GM23338 (cell line): ENCODE measurements around the gene STAMBP. TPM values are rescaled to one million over a fixed set of nuclear protein-coding genes. Genes with fewer than 3 reads are reported as not detected.

ENCODE experiments used
- ATAC-seq: fragments of 200-7000 bp; cut with Tn5 transposase; 3 replicates; pipeline ENCODE4 v1.9.1; 2020
- DNase-seq: peaks from one replicate; pipeline ENCODE4 v3.0.0-alpha.2; 2015; ENCODE audit warnings: low spot score
- H2AFZ ChIP-seq: fragments of 200-600 bp; sonication (generic); 2 replicates; pipeline ENCODE4 v1.8.0; 2016; ENCODE audit warnings: antibody characterized with exemption, mild to moderate bottlenecking, moderate library complexity
- H3F3A ChIP-seq: fragments of 200-600 bp; sonication (generic); replicated peaks from 2 replicates; pipeline ENCODE4 v1.8.0; 2017; ENCODE audit warnings: antibody characterized with exemption, mixed run types, low read depth
- H3K27ac ChIP-seq: fragments of 200-600 bp; sonication (generic); 2 replicates; pipeline ENCODE4 v1.6.1; 2016; ENCODE audit warnings: low read depth
- H3K27me3 ChIP-seq: fragments of 200-600 bp; sonication (generic); 2 replicates; pipeline ENCODE4 v1.8.0; 2016; ENCODE audit warnings: mild to moderate bottlenecking, mixed run types, moderate library complexity; ENCODE audit not compliant: insufficient read depth
- H3K36me3 ChIP-seq: fragments of 200-600 bp; sonication (generic); 2 replicates; pipeline ENCODE4 v1.8.0; 2016; ENCODE audit warnings: mild to moderate bottlenecking; ENCODE audit not compliant: insufficient read depth
- H3K4me1 ChIP-seq: fragments of 200-600 bp; sonication (generic); 2 replicates; pipeline ENCODE4 v1.8.0; 2016; ENCODE audit warnings: mild to moderate bottlenecking, moderate library complexity; ENCODE audit not compliant: insufficient read depth
- H3K4me2 ChIP-seq: fragments of 200-600 bp; sonication (generic); 2 replicates; pipeline ENCODE4 v1.7.1; 2017; ENCODE audit warnings: mixed run types
- H3K4me3 ChIP-seq: fragments of 200-600 bp; sonication (generic); 2 replicates; pipeline ENCODE4 v1.6.1; 2016; ENCODE audit warnings: mixed run types
- H3K79me2 ChIP-seq: fragments of 200-600 bp; sonication (generic); replicated peaks from 2 replicates; pipeline ENCODE4 v1.8.0; 2017; ENCODE audit warnings: mild to moderate bottlenecking; ENCODE audit not compliant: insufficient read depth
- H3K9me2 ChIP-seq: fragments of 200-600 bp; sonication (generic); 2 replicates; pipeline ENCODE4 v1.8.0; 2017; ENCODE audit not compliant: insufficient read depth
- H4K20me1 ChIP-seq: fragments of 200-600 bp; sonication (generic); replicated peaks from 2 replicates; pipeline ENCODE4 v1.8.0; 2017; ENCODE audit warnings: mild to moderate bottlenecking; ENCODE audit not compliant: insufficient read depth
- H3K27ac Mint-ChIP-seq: 2 replicates; pipeline ENCODE4 v1.8.0; 2020; ENCODE audit warnings: inconsistent platforms, mild to moderate bottlenecking, moderate library complexity, mixed read lengths
- H3K27me3 Mint-ChIP-seq: 3 replicates; pipeline ENCODE4 v1.8.0; 2022; ENCODE audit warnings: low read depth, mild to moderate bottlenecking, moderate library complexity, mixed read lengths, inconsistent platforms; ENCODE audit not compliant: insufficient read depth, poor library complexity
- H3K36me3 Mint-ChIP-seq: 3 replicates; pipeline ENCODE4 v1.8.0; 2021; ENCODE audit warnings: low read depth, mild to moderate bottlenecking, inconsistent platforms, moderate library complexity, mixed read lengths
- H3K4me1 Mint-ChIP-seq: 3 replicates; pipeline ENCODE4 v1.8.0; 2020; ENCODE audit warnings: mild to moderate bottlenecking, inconsistent platforms, mixed read lengths
- H3K4me3 Mint-ChIP-seq: 3 replicates; pipeline ENCODE4 v1.8.0; 2021; ENCODE audit warnings: moderate library complexity, mild to moderate bottlenecking, inconsistent platforms, mixed read lengths
- H3K9me3 Mint-ChIP-seq: 3 replicates; pipeline ENCODE4 v1.8.0; 2020; ENCODE audit warnings: moderate library complexity, mild to moderate bottlenecking, inconsistent platforms, mixed read lengths
- CREB1 ChIP-seq: fragments of 250-450 bp; sonication (Bioruptor Pico); IDR thresholded peaks from 2 replicates; pipeline ENCODE4 v1.5.0; 2020; ENCODE audit warnings: low read depth, mild to moderate bottlenecking, moderate library complexity
- JUNB ChIP-seq: IDR thresholded peaks from one replicate; pipeline ENCODE4 v1.6.1; 2016; ENCODE audit warnings: antibody characterized with exemption; ENCODE audit not compliant: unreplicated experiment
- NANOG ChIP-seq: IDR thresholded peaks from 2 replicates; pipeline ENCODE4 v1.6.1; 2016; ENCODE audit warnings: antibody characterized with exemption, borderline replicate concordance
- ZNF114 ChIP-seq: fragments of 250-450 bp; sonication (Bioruptor Pico); IDR thresholded peaks from 2 replicates; pipeline ENCODE4 v1.5.0; 2020; ENCODE audit warnings: mild to moderate bottlenecking, moderate library complexity
- ZNF331 ChIP-seq: fragments of 250-450 bp; sonication (Bioruptor Pico); IDR thresholded peaks from 2 replicates; pipeline ENCODE4 v1.5.0; 2020; ENCODE audit warnings: low read depth, mild to moderate bottlenecking, moderate library complexity
- ZNF462 ChIP-seq: fragments of 250-450 bp; sonication (Bioruptor Pico); IDR thresholded peaks from 2 replicates; pipeline ENCODE4 v1.5.0; 2020; ENCODE audit warnings: mild to moderate bottlenecking, moderate library complexity
- polyA plus RNA-seq: library from polyadenylated mRNA; unstranded; fragments of >200 nt; fragmentation: Nextera tagmentation; extraction: Ambion mirVana; gene quantifications from 2 replicates; pipeline ENCODE4 v1.2.1, GENCODE V29; 2016
- total RNA-seq: library from RNA; depleted of rRNA; stranded (reverse); fragments of >200 nt; shearing (Covaris generic); gene quantifications from 2 replicates; pipeline ENCODE4 v1.2.3, GENCODE V29; 2014
- TF ChIP-seq, protein P1 (sequence below): IDR thresholded peaks from one replicate; pipeline ENCODE4 v1.6.1; 2018; ENCODE audit warnings: antibody characterized with exemption; ENCODE audit not compliant: unreplicated experiment
- TF ChIP-seq, protein P2 (sequence below), 2 experiments: fragments of 200-600 bp in 1 of 2; sonication (generic) in 1 of 2; conservative IDR thresholded peaks; 2 replicates each; pipeline versions ENCODE4 v1.5.1 to v1.6.1; 2016 to 2017; ENCODE audit warnings: antibody characterized with exemption in 2 of 2, low read depth in 2 of 2, mild to moderate bottlenecking in 2 of 2, moderate library complexity in 1 of 2

STAMBP gene
- total and polyA plus RNA-seq, 2 experiments from 2014 or later: 33.9 to 106 TPM

- TF ChIP-seq, protein P1, sequence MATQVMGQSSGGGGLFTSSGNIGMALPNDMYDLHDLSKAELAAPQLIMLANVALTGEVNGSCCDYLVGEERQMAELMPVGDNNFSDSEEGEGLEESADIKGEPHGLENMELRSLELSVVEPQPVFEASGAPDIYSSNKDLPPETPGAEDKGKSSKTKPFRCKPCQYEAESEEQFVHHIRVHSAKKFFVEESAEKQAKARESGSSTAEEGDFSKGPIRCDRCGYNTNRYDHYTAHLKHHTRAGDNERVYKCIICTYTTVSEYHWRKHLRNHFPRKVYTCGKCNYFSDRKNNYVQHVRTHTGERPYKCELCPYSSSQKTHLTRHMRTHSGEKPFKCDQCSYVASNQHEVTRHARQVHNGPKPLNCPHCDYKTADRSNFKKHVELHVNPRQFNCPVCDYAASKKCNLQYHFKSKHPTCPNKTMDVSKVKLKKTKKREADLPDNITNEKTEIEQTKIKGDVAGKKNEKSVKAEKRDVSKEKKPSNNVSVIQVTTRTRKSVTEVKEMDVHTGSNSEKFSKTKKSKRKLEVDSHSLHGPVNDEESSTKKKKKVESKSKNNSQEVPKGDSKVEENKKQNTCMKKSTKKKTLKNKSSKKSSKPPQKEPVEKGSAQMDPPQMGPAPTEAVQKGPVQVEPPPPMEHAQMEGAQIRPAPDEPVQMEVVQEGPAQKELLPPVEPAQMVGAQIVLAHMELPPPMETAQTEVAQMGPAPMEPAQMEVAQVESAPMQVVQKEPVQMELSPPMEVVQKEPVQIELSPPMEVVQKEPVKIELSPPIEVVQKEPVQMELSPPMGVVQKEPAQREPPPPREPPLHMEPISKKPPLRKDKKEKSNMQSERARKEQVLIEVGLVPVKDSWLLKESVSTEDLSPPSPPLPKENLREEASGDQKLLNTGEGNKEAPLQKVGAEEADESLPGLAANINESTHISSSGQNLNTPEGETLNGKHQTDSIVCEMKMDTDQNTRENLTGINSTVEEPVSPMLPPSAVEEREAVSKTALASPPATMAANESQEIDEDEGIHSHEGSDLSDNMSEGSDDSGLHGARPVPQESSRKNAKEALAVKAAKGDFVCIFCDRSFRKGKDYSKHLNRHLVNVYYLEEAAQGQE: no peak
- TF ChIP-seq CREB1 (CRISPR knock-in tag): no peak
- no peak for TF ChIP-seq ZNF462
Observed at GRCh38 chr2:73856214-73856613, 27.5 kb downstream of the STAMBP start (continued).

GRCh38 chr2:73859721-73860586 lies 31.2 kb downstream of the STAMBP start:
- Mint-ChIP-seq H3K9me3 (no peaks in the 10 kb centered on the region), H3K4me3 (no peak overlapping the region), H3K27ac (no peak overlapping the region), H3K27me3 (peaks cover 1% of the 10 kb centered on the region), H3K4me1 (no peaks in the 10 kb centered on the region), H3K36me3 (peaks cover 63% of the 10 kb centered on the region)
- Histone ChIP-seq H3K9me2 (no peaks in the 10 kb centered on the region), H2AFZ (no peak overlapping the region), H3K27ac (no peak overlapping the region), H3K27me3 (no peaks in the 10 kb centered on the region), H3K4me3 (no peak overlapping the region), H3F3A (no peaks in the 10 kb centered on the region), H3K4me2 (no peak overlapping the region), H3K79me2 (no peaks in the 10 kb centered on the region), H3K4me1 (no peaks in the 10 kb centered on the region), H4K20me1 (0 out of 2 replicates have a peak, but pooled peaks cover 4% of the 10 kb centered on the region), H3K36me3 (peaks cover 45% of the 10 kb centered on the region)
- ATAC-seq (no peak), DNase-seq (no peak)
- no peak for TF ChIP-seq NANOG
- no peak for TF ChIP-seq JUNB
- TF ChIP-seq CREB1 (CRISPR knock-in tag): no peak
- TF ChIP-seq, protein P1: no peak
- TF ChIP-seq, protein P2, sequence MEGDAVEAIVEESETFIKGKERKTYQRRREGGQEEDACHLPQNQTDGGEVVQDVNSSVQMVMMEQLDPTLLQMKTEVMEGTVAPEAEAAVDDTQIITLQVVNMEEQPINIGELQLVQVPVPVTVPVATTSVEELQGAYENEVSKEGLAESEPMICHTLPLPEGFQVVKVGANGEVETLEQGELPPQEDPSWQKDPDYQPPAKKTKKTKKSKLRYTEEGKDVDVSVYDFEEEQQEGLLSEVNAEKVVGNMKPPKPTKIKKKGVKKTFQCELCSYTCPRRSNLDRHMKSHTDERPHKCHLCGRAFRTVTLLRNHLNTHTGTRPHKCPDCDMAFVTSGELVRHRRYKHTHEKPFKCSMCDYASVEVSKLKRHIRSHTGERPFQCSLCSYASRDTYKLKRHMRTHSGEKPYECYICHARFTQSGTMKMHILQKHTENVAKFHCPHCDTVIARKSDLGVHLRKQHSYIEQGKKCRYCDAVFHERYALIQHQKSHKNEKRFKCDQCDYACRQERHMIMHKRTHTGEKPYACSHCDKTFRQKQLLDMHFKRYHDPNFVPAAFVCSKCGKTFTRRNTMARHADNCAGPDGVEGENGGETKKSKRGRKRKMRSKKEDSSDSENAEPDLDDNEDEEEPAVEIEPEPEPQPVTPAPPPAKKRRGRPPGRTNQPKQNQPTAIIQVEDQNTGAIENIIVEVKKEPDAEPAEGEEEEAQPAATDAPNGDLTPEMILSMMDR (conservative IDR thresholded peaks at IDR 0.05; ENCODE audit: low read depth in 2 of 2): no peak
- no peak for TF ChIP-seq ZNF331 (CRISPR knock-in tag)
- no peak for TF ChIP-seq ZNF114
